Measurements from ENCODE around the gene ITGA1. TPM values are rescaled to one million over a fixed set of nuclear protein-coding genes. Genes with fewer than 3 reads are reported as not detected.
"Not testable (repeated sequence)": the region's sequence is repeated elsewhere in the genome, so short reads cannot be mapped to it uniquely, and the experiment has no call there.

Gene ITGA1
- total RNA-seq, 1 donor from 2014 or later: 9.1 TPM

DNA sequence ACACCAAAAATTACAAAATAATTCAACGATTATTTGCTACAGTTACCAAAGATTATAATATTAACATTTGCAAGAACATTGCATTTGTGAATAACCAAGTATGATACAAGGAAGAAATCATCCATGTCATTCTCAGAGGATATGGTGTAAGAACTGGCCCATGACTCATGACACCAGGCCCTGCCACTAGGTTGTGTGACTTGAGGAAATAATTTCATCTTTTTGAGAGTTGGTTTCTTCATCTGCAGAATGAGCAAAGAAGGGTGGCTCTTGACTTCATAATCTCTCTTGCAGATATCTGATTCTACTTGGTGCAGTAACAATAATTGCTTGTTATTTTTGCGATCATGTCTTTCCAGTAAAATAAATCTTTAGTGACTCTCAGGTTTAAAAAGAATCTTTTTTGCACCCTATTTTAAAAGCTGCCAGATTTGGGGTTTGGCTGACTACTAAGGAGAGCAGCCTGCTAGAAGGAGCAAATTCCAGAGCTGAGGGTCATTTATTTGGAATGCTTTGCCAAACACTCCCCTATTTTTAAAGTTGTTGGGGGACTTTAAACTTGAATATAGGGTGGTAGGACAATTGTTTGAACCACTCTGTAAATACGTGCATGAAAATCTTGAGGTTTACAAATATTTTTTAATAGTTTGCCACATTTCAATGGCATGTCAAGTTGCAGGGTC is 23.5 kb downstream of the ITGA1 start:
- no peaks in the 10 kb centered on the region for H3K9me3 Mint-ChIP-seq
- TF ChIP-seq, protein P1, sequence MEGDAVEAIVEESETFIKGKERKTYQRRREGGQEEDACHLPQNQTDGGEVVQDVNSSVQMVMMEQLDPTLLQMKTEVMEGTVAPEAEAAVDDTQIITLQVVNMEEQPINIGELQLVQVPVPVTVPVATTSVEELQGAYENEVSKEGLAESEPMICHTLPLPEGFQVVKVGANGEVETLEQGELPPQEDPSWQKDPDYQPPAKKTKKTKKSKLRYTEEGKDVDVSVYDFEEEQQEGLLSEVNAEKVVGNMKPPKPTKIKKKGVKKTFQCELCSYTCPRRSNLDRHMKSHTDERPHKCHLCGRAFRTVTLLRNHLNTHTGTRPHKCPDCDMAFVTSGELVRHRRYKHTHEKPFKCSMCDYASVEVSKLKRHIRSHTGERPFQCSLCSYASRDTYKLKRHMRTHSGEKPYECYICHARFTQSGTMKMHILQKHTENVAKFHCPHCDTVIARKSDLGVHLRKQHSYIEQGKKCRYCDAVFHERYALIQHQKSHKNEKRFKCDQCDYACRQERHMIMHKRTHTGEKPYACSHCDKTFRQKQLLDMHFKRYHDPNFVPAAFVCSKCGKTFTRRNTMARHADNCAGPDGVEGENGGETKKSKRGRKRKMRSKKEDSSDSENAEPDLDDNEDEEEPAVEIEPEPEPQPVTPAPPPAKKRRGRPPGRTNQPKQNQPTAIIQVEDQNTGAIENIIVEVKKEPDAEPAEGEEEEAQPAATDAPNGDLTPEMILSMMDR (IDR thresholded peaks at IDR 0.05; ENCODE audit: unreplicated experiment): no peak
- H3K27me3 Mint-ChIP-seq (ENCODE audit: low read depth): no peaks in the 10 kb centered on the region
- no peaks in the 10 kb centered on the region for H3K36me3 Mint-ChIP-seq
- no peak overlapping the region for H3K4me3 Mint-ChIP-seq
- DNase-seq (ENCODE audit: low spot score in 2 of 2, unreplicated experiment in 2 of 2): no peak
- peaks cover 28% of the 10 kb centered on the region for H3K4me1 Mint-ChIP-seq
- H3K27ac Mint-ChIP-seq: no peak overlapping the region

DNA sequence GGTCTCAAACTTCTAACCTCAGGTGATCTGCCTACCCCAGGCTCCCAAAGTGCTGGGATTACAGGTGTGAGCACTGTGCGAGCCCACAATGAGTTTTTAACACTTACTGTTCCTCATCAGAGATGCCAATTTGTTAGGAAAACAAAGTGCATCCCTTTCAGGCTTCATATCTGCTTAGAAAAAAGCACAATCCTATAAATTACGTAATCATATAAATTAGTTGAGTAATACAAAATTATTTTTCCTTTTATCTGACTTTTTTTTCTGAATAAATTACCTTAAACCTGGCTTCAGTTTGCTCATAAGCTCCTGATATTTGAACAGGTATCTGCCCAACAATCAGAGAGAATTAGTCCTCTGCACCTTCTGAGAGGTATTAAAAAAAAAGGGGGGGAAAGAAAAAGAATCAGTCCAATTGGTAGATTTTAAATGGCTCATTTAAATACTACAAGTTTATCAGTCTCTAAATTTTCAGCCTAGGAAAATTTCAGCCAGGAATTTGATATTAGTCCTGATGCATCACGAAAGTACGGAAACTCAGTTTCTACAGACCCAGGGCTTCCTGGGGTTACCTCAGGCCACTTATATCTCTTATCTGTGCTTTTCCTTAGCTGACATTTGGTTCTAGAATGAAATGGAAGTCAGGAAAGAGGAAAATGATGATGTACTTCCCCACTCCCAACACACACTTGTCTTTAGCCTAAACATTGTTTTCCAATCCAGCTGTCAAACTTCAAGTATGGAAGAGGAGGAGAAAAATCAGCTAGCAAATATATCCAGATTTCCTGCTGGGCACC is 26.8 kb downstream of the ITGA1 start:
- no peaks in the 10 kb centered on the region for H3K9me3 Mint-ChIP-seq
- no peak for DNase-seq (ENCODE audit: low spot score in 2 of 2, unreplicated experiment in 2 of 2)
- TF ChIP-seq, protein P1 (IDR thresholded peaks at IDR 0.05; ENCODE audit: unreplicated experiment): no peak
- H3K4me1 Mint-ChIP-seq: peaks cover 13% of the 10 kb centered on the region
- no peaks in the 10 kb centered on the region for H3K27me3 Mint-ChIP-seq (ENCODE audit: low read depth)
- H3K27ac Mint-ChIP-seq: no peak overlapping the region
- H3K36me3 Mint-ChIP-seq: no peaks in the 10 kb centered on the region
- H3K4me3 Mint-ChIP-seq: no peak overlapping the region

DNA sequence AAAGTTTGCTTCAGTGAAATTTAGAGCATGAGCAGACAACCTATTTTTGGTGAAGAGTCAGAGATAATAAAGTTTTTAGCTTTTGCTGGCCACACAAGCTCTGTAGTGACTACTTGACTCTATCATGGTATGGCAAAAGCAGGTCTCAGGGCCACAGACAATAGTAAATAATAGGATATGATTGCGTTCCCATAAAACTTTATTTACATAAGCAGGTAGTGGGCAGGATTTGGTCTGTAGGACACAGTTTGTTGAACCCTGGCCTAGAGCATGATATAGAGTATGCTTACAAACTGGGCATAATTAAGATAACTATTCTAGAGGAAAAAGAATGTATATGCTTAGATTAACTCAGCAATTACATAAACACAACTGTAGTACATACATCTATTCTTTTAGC is 30.1 kb downstream of the ITGA1 start:
- Mint-ChIP-seq H3K4me1 (no peaks in the 10 kb centered on the region), H3K9me3 (no peaks in the 10 kb centered on the region), H3K4me3 (no peak overlapping the region), H3K36me3 (no peaks in the 10 kb centered on the region), H3K27me3 (ENCODE audit: low read depth) (no peaks in the 10 kb centered on the region), H3K27ac (no peak overlapping the region)
- TF ChIP-seq, protein P1 (IDR thresholded peaks at IDR 0.05; ENCODE audit: unreplicated experiment): no peak
- DNase-seq (ENCODE audit: low spot score in 2 of 2, unreplicated experiment in 2 of 2): no peak

DNA sequence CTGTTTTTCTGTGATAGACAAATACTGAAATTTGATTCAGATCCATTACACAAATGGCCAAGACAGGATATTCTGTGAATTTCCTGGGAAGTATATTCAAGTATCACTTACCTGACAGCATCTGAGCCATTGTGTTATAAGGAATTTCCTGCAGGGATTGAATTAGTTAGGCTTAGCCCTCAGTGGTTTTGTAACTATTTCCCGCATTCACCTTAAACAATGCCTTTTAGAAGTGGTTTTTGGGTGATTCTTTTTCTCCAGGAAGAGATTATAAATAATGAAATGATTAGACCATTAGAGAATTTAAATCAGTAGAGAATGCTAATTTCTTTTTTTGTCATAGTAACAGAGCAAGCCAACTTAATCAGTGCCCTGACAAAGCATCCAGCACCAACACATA is 30.6 kb downstream of the ITGA1 start:
- Mint-ChIP-seq H3K27me3 (ENCODE audit: low read depth) (no peaks in the 10 kb centered on the region), H3K36me3 (no peaks in the 10 kb centered on the region), H3K27ac (no peak overlapping the region), H3K4me3 (no peak overlapping the region), H3K9me3 (no peaks in the 10 kb centered on the region), H3K4me1 (no peaks in the 10 kb centered on the region)
- TF ChIP-seq, protein P1 (IDR thresholded peaks at IDR 0.05; ENCODE audit: unreplicated experiment): no peak
- DNase-seq (ENCODE audit: low spot score in 2 of 2, unreplicated experiment in 2 of 2): no peak

DNA sequence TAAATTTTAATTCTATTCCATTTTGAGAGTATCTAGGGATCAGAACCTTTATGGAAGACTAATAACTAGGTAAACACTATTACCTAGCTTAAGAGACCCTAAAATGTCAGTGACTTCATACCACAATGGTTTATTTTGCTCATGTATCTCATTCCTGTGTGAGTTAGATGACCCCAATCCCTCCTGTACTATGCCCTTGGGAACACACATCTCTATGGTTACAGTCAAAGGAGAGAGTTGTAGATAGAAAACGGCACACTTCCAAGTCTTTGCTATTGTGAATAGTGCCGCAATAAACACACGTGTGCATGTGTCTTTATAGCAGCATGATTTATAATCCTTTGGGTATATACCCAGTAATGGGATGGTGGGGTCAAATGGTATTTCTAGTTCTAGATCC is 31.1 kb downstream of the ITGA1 start:
- not testable (repeated sequence) for H3K4me3 Mint-ChIP-seq; H3K9me3 Mint-ChIP-seq; H3K4me1 Mint-ChIP-seq; H3K27ac Mint-ChIP-seq; H3K36me3 Mint-ChIP-seq; H3K27me3 Mint-ChIP-seq (ENCODE audit: low read depth); DNase-seq (ENCODE audit: low spot score in 2 of 2, unreplicated experiment in 2 of 2)

DNA sequence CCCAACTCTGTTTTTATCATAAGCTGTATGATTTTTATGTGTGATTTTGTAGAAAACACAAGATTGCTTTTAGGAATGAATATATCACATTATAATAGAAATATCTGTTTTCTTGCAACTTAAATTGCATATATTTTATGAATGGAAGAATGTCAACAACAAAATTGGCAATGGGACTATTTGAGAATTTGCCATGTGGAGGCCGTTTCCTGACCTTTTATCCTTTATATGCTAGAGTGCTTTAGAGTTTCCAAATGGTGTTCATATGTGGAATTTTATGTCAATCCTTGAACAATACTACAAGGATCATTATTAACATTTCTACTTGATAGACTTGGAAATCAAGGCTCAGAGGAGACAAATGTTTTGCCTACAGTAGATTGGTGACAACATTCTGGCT is 34.2 kb downstream of the ITGA1 start:
- Mint-ChIP-seq H3K4me1 (no peaks in the 10 kb centered on the region), H3K9me3 (peaks cover under 1% of the 10 kb centered on the region), H3K4me3 (no peak overlapping the region), H3K27me3 (ENCODE audit: low read depth) (no peaks in the 10 kb centered on the region), H3K27ac (no peak overlapping the region), H3K36me3 (no peaks in the 10 kb centered on the region)
- TF ChIP-seq, protein P1 (IDR thresholded peaks at IDR 0.05; ENCODE audit: unreplicated experiment): no peak
- no peak for DNase-seq (ENCODE audit: low spot score in 2 of 2, unreplicated experiment in 2 of 2)
